Endothelial cell (in vitro differentiated cells): ENCODE results near the gene CNTN4. TPM values are rescaled to one million over a fixed set of nuclear protein-coding genes. Genes with fewer than 3 reads are reported as not detected.

ENCODE experiments used
- DNase-seq: peaks from one replicate; pipeline ENCODE4 v3.0.0; 2021; ENCODE audit warnings: low spot score
- H3K27ac Mint-ChIP-seq: one replicate; pipeline ENCODE4 v1.8.0; 2021; ENCODE audit warnings: mixed read lengths, inconsistent platforms; ENCODE audit not compliant: unreplicated experiment
- H3K27me3 Mint-ChIP-seq: one replicate; pipeline ENCODE4 v1.8.0; 2021; ENCODE audit warnings: mild to moderate bottlenecking, moderate library complexity, mixed read lengths, inconsistent platforms; ENCODE audit not compliant: unreplicated experiment
- H3K36me3 Mint-ChIP-seq: one replicate; pipeline ENCODE4 v1.8.0; 2021; ENCODE audit warnings: mild to moderate bottlenecking, low read depth, mixed read lengths, inconsistent platforms; ENCODE audit not compliant: unreplicated experiment
- H3K4me1 Mint-ChIP-seq: one replicate; pipeline ENCODE4 v1.8.0; 2021; ENCODE audit warnings: mild to moderate bottlenecking, mixed read lengths, inconsistent platforms; ENCODE audit not compliant: unreplicated experiment
- H3K4me3 Mint-ChIP-seq: one replicate; pipeline ENCODE4 v1.8.0; 2021; ENCODE audit warnings: mild to moderate bottlenecking, mixed read lengths, inconsistent platforms; ENCODE audit not compliant: unreplicated experiment
- H3K9me3 Mint-ChIP-seq: one replicate; pipeline ENCODE4 v1.8.0; 2021; ENCODE audit warnings: mixed read lengths, inconsistent platforms; ENCODE audit not compliant: unreplicated experiment
- total RNA-seq: library from RNA; stranded (reverse); fragmentation: NEBNext Ultra II Directional; extraction: Animal tissue kit (Norgen Biotek cat#: 25700); gene quantifications from one replicate; pipeline ENCODE4 v1.2.1, GENCODE V29; 2021; ENCODE audit not compliant: unreplicated experiment
- TF ChIP-seq, protein P1 (sequence below): fragments of 200-600 bp; sonication (generic); IDR thresholded peaks from one replicate; pipeline ENCODE4 v1.5.0; 2021; ENCODE audit warnings: antibody characterized with exemption; ENCODE audit not compliant: unreplicated experiment

The CNTN4 gene
- total RNA-seq, 1 donor from 2014 or later, result not detected

GRCh38 chr3:3074551-3075257 is 976.0 kb downstream of the CNTN4 start:
- DNase-seq, result no peak

DNA sequence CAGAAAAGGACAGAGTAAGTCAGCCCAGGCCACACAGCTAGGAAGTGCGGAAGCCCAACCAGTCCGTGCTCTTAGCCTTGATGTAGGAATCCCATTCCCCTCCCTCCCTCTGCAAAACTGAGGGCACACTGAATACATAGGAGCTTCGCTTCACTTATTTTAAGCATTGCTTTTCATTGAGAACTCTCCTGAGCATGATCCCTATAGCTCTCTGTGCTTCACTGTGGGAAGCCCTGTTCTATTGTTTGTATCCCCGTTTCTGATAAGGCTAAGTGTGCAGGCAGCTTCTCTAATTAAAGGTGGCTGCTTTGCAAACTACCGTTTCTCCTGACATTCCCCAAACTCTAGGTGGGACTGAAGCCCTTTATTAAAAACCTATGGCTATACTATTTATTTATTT is 981.6 kb downstream of the CNTN4 start:
- no peak for DNase-seq
- H3K4me3 Mint-ChIP-seq, result no peak overlapping the region
- TF ChIP-seq, protein P1, sequence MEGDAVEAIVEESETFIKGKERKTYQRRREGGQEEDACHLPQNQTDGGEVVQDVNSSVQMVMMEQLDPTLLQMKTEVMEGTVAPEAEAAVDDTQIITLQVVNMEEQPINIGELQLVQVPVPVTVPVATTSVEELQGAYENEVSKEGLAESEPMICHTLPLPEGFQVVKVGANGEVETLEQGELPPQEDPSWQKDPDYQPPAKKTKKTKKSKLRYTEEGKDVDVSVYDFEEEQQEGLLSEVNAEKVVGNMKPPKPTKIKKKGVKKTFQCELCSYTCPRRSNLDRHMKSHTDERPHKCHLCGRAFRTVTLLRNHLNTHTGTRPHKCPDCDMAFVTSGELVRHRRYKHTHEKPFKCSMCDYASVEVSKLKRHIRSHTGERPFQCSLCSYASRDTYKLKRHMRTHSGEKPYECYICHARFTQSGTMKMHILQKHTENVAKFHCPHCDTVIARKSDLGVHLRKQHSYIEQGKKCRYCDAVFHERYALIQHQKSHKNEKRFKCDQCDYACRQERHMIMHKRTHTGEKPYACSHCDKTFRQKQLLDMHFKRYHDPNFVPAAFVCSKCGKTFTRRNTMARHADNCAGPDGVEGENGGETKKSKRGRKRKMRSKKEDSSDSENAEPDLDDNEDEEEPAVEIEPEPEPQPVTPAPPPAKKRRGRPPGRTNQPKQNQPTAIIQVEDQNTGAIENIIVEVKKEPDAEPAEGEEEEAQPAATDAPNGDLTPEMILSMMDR, result no peak
- peaks cover 22% of the 10 kb centered on the region for H3K9me3 Mint-ChIP-seq
- H3K36me3 Mint-ChIP-seq, result peaks cover 8% of the 10 kb centered on the region
- H3K4me1 Mint-ChIP-seq, result no peaks in the 10 kb centered on the region
- H3K27me3 Mint-ChIP-seq, result peaks cover 4% of the 10 kb centered on the region
- no peak overlapping the region for H3K27ac Mint-ChIP-seq

More at GRCh38 chr3:3074551-3075257, 976.0 kb downstream of the CNTN4 start:
- Mint-ChIP-seq H3K27me3 (peaks cover 4% of the 10 kb centered on the region), H3K36me3 (peaks cover 8% of the 10 kb centered on the region), H3K4me3 (no peak overlapping the region), H3K9me3 (peaks cover 22% of the 10 kb centered on the region), H3K27ac (no peak overlapping the region), H3K4me1 (no peaks in the 10 kb centered on the region)
- TF ChIP-seq, protein P1, result no peak

GRCh38 chr3:3081381-3082233 is 982.9 kb downstream of the CNTN4 start:
- Mint-ChIP-seq H3K36me3 (peaks cover 16% of the 10 kb centered on the region), H3K4me3 (no peak overlapping the region), H3K4me1 (no peaks in the 10 kb centered on the region), H3K9me3 (peaks cover 26% of the 10 kb centered on the region), H3K27ac (no peak overlapping the region), H3K27me3 (peaks cover 7% of the 10 kb centered on the region)
- DNase-seq, result no peak
- TF ChIP-seq, protein P1, result no peak

GRCh38 chr3:3082234-3082924 is 983.7 kb downstream of the CNTN4 start:
- peaks cover 18% of the 10 kb centered on the region for H3K36me3 Mint-ChIP-seq
- peaks cover 7% of the 10 kb centered on the region for H3K27me3 Mint-ChIP-seq
- no peak for DNase-seq
- no peak overlapping the region for H3K4me3 Mint-ChIP-seq
- H3K27ac Mint-ChIP-seq, result no peak overlapping the region
- peaks cover 28% of the 10 kb centered on the region for H3K9me3 Mint-ChIP-seq
- no peaks in the 10 kb centered on the region for H3K4me1 Mint-ChIP-seq
- TF ChIP-seq, protein P1, result no peak
